Neural cell (in vitro differentiated cells): ENCODE results near the gene CD300C. TPM values are rescaled to one million over a fixed set of nuclear protein-coding genes. Genes with fewer than 3 reads are reported as not detected.

Experiments
- H2AFZ ChIP-seq: fragments of 200-600, 300-800 bp; sonication (generic), shearing (Covaris generic); 2 replicates; pipeline ENCODE4 v1.6.0; 2014; ENCODE audit warnings: low read depth, mild to moderate bottlenecking, antibody characterized with exemption, low read length, moderate library complexity
- H3F3A ChIP-seq: fragments of 200-600 bp; shearing (Covaris generic); 2 replicates; pipeline ENCODE4 v1.6.1; 2016; ENCODE audit warnings: mild to moderate bottlenecking, moderate library complexity, mixed read lengths, antibody characterized with exemption, low read length; ENCODE audit not compliant: insufficient read depth, poor library complexity, severe bottlenecking
- H3K27ac ChIP-seq: fragments of 200-600, 300-800 bp; sonication (generic), shearing (Covaris generic); 2 replicates; pipeline ENCODE4 v1.5.1; 2014; ENCODE audit warnings: mild to moderate bottlenecking, low read length, moderate library complexity
- H3K27me3 ChIP-seq: fragments of 300-800, 200-600 bp; sonication (generic), shearing (Covaris generic); 2 replicates; pipeline ENCODE4 v1.6.0; 2014; ENCODE audit warnings: mild to moderate bottlenecking, low read depth, low read length, moderate library complexity; ENCODE audit not compliant: insufficient read depth
- H3K36me3 ChIP-seq: fragments of 300-800, 200-600 bp; sonication (generic), shearing (Covaris generic); 2 replicates; pipeline ENCODE4 v1.5.1; 2014; ENCODE audit warnings: mild to moderate bottlenecking, antibody characterized with exemption, low read length, moderate library complexity; ENCODE audit not compliant: insufficient read depth
- H3K4me2 ChIP-seq: fragments of 300-800, 200-600 bp; sonication (generic), shearing (Covaris generic); 2 replicates; pipeline ENCODE4 v1.6.0; 2014; ENCODE audit warnings: mild to moderate bottlenecking, low read length
- H3K4me3 ChIP-seq: fragments of 300-800, 200-600 bp; sonication (generic), shearing (Covaris generic); 2 replicates; pipeline ENCODE4 v1.5.1; 2014; ENCODE audit warnings: mild to moderate bottlenecking, low read length, moderate library complexity
- H3K79me2 ChIP-seq: fragments of 200-600 bp; shearing (Covaris generic); replicated peaks from 2 replicates; pipeline ENCODE4 v1.6.0; 2014; ENCODE audit warnings: mild to moderate bottlenecking, low read length, moderate library complexity; ENCODE audit not compliant: insufficient read depth
- H3K9ac ChIP-seq: fragments of 300-800, 200-600 bp; sonication (generic), shearing (Covaris generic); 2 replicates; pipeline ENCODE4 v1.6.1; 2016; ENCODE audit warnings: mild to moderate bottlenecking, low read length, mixed read lengths
- H3K9me2 ChIP-seq: fragments of 200-600 bp; shearing (Covaris generic); 2 replicates; pipeline ENCODE4 v1.6.1; 2016; ENCODE audit warnings: mild to moderate bottlenecking, low read length, mixed read lengths; ENCODE audit not compliant: insufficient read depth
- H3K9me3 ChIP-seq: fragments of 200-600, 300-800 bp; sonication (generic), shearing (Covaris generic); 2 replicates; pipeline ENCODE4 v1.6.1; 2016; ENCODE audit warnings: mild to moderate bottlenecking, mixed run types, low read length, moderate library complexity, mixed read lengths
- H4K20me1 ChIP-seq: fragments of 200-600 bp; shearing (Covaris generic); 2 replicates; pipeline ENCODE4 v1.6.1; 2016; ENCODE audit warnings: mild to moderate bottlenecking, mixed run types; ENCODE audit not compliant: insufficient read depth
- CTCF ChIP-seq: fragments of 450-650 bp; IDR thresholded peaks from 2 replicates; pipeline ENCODE4 v1.5.1; 2014; ENCODE audit warnings: antibody characterized with exemption, mild to moderate bottlenecking, moderate library complexity; ENCODE audit not compliant: poor library complexity, severe bottlenecking
- EP300 ChIP-seq: fragments of 450-650 bp; conservative IDR thresholded peaks from 2 replicates; pipeline ENCODE4 v1.6.1; 2014; ENCODE audit warnings: antibody characterized with exemption, mild to moderate bottlenecking, moderate library complexity; ENCODE audit not compliant: poor library complexity, severe bottlenecking
- EZH2 ChIP-seq: fragments of 200-600, 300-800 bp; shearing (Covaris generic), sonication (generic); IDR thresholded peaks from 2 replicates; pipeline ENCODE4 v1.6.1; 2014; ENCODE audit warnings: antibody characterized with exemption, low read length, borderline replicate concordance, mild to moderate bottlenecking; ENCODE audit not compliant: insufficient read depth, poor library complexity, severe bottlenecking
- MXI1 ChIP-seq: fragments of 450-650 bp; conservative IDR thresholded peaks from 2 replicates; pipeline ENCODE4 v1.6.1; 2014; ENCODE audit warnings: antibody characterized with exemption, mild to moderate bottlenecking; ENCODE audit not compliant: poor library complexity, severe bottlenecking
- POLR2AphosphoS5 ChIP-seq: IDR thresholded peaks from 2 replicates; pipeline ENCODE4 v1.6.1; 2012
- RAD21 ChIP-seq: fragments of 450-650 bp; conservative IDR thresholded peaks from 2 replicates; pipeline ENCODE4 v1.6.1; 2014; ENCODE audit warnings: antibody characterized with exemption, mild to moderate bottlenecking, moderate library complexity
- REST ChIP-seq: IDR thresholded peaks from 2 replicates; pipeline ENCODE4 v1.6.1; 2012; ENCODE audit warnings: borderline replicate concordance
- SMC3 ChIP-seq: fragments of 450-650 bp; conservative IDR thresholded peaks from 2 replicates; pipeline ENCODE4 v1.6.1; 2014; ENCODE audit warnings: antibody characterized with exemption, mild to moderate bottlenecking, moderate library complexity; ENCODE audit not compliant: poor library complexity
- TAF1 ChIP-seq: IDR thresholded peaks from 2 replicates; pipeline ENCODE4 v1.6.1; 2012; ENCODE audit warnings: low read depth
- polyA plus RNA-seq: library from polyadenylated mRNA; depleted of rRNA; stranded (reverse); fragments of >200 nt; gene quantifications from 2 replicates; pipeline ENCODE4 v1.2.3, GENCODE V29; 2014

The CD300C gene
- polyA plus RNA-seq, 1 donor from 2014 or later: not detected

DNA sequence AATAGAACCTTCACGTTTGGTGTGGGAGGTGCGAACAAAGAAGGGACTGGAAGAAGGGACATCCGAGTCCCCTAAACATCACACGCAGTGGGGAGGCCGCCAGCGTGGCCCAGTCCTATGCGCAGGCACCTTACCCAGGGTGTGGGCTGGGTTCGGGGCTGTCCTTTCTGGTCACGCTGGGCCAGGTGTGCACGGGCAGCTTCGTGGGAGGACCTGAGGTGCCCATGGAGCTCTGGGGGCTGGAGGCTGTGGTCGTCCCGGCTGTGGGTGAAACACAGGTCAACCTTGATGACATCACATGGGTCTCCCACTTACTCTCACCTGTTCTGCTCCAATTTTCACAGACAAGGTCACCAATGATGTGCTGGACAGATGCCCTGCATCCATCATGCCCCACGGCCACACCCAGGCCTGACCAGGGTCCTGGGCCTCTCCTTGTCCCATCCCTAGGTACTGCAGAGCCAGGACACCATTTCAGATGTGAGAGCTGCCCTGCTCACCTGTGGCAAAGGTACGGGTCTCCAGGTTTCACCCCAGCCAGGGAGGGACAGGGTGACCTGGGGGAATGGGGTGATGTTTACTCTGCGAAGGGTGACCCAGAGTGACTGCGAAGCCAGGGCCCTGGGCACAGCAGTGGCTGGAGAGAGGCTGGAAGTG is 3.1 kb downstream of the CD300C start:
- H4K20me1 ChIP-seq: no peaks in the 10 kb centered on the region
- no peak overlapping the region for H2AFZ ChIP-seq

DNA sequence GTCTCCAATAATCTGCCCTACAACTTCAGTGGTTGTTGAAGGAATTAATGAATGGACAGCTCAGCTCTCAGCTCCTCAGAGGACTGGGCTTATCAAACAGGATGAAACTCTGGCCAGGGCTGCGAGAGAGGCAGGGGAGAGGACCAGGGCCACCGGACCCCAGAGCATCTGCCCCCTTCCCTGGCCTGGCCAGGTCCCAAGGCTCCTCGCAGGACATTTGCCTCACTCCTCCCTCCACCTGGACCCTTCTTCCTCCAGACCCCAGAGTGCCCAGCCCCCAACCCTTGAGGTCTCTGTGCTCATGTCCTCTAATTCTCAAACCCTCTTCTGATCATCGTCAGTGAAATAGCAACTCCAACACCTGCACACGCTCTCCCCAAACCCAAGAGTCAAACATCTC is 3.7 kb downstream of the CD300C start:
- Histone ChIP-seq H3K9me2 (no peaks in the 10 kb centered on the region), H3K9me3 (no peaks in the 10 kb centered on the region), H3K4me2 (no peak overlapping the region), H2AFZ (no peak overlapping the region), H3K27ac (no peak overlapping the region), H4K20me1 (no peaks in the 10 kb centered on the region), H3K36me3 (no peaks in the 10 kb centered on the region), H3K27me3 (no peaks in the 10 kb centered on the region), H3K79me2 (no peaks in the 10 kb centered on the region), H3F3A (no peaks in the 10 kb centered on the region), H3K9ac (no peak overlapping the region), H3K4me3 (no peak overlapping the region)
- no peak for TF ChIP-seq EZH2
- no peak for TF ChIP-seq TAF1
- no peak for TF ChIP-seq CTCF
- no peak for TF ChIP-seq REST
- no peak for TF ChIP-seq RAD21

More for the DNA sequence above, 3.1 kb downstream of the CD300C start:
- Histone ChIP-seq H3K9ac (no peak overlapping the region), H3F3A (no peaks in the 10 kb centered on the region), H3K9me2 (no peaks in the 10 kb centered on the region), H3K27ac (no peak overlapping the region), H3K9me3 (no peaks in the 10 kb centered on the region), H3K4me2 (no peak overlapping the region), H3K36me3 (no peaks in the 10 kb centered on the region), H3K4me3 (no peak overlapping the region), H3K27me3 (no peaks in the 10 kb centered on the region), H3K79me2 (no peaks in the 10 kb centered on the region)
- TF ChIP-seq TAF1: no peak
- no peak for TF ChIP-seq MXI1
- no peak for TF ChIP-seq CTCF
- no peak for TF ChIP-seq SMC3
- TF ChIP-seq RAD21: no peak
- TF ChIP-seq POLR2AphosphoS5: no peak
- no peak for TF ChIP-seq REST
- TF ChIP-seq EP300: no peak
- TF ChIP-seq EZH2: no peak
